Suprapubic skin (tissue), 4 donors: ENCODE results near the gene ICAM1.

Source experiments
- CTCF ChIP-seq, 2 donors: fragments of 200-600 bp in 1 of 2; fragments of 450-650 bp in 1 of 2; sonication (generic) in 1 of 2; IDR thresholded peaks; one replicate each; pipeline ENCODE4 v1.5.1; 2016 to 2019; ENCODE audit warnings: antibody characterized with exemption in 2 of 2, mild to moderate bottlenecking in 1 of 2, moderate library complexity in 1 of 2
- EP300 ChIP-seq: sonication (generic); formaldehyde crosslinking; IDR thresholded peaks from one replicate; pipeline ENCODE4 v1.6.1; 2017; ENCODE audit warnings: antibody characterized with exemption
- POLR2A ChIP-seq, 2 donors: fragments of 450-650 bp; IDR thresholded peaks; one replicate each; pipeline ENCODE4 v1.6.1; 2017; ENCODE audit warnings: antibody characterized with exemption in 2 of 2, mild to moderate bottlenecking in 2 of 2, moderate library complexity in 2 of 2
- POLR2AphosphoS5 ChIP-seq, 3 donors: sonication (generic); formaldehyde crosslinking; IDR thresholded peaks; one replicate each; pipeline ENCODE4 v1.6.1; 2017; ENCODE audit warnings: antibody characterized with exemption in 3 of 3

GRCh38 chr19:10335352-10335985 lies 64.5 kb downstream of the ICAM1 start:
- TF ChIP-seq CTCF (IDR thresholded peaks at IDR 0.05) = no peak
- no peak for TF ChIP-seq POLR2A (IDR thresholded peaks at IDR 0.05)
- TF ChIP-seq POLR2AphosphoS5 (IDR thresholded peaks at IDR 0.05) = no peak
- no peak for TF ChIP-seq EP300
